Measurements from ENCODE around the gene IFNAR1.

- TF ChIP-seq CTCF (conservative IDR thresholded peaks at IDR 0.05) (no peak), ZFX (IDR thresholded peaks at IDR 0.05) (no peak)
Observed at GRCh38 chr21:33291686-33292085, 33.1 kb upstream of the IFNAR1 start.

Data from C4-2B (cell line).